NCI-H2227 (cell line): ENCODE data around the gene CYTH4.
"Not testable (repeated sequence)": the region's sequence is repeated elsewhere in the genome, so short reads cannot be mapped to it uniquely, and the experiment has no call there.

Experiments used
- DNase-seq: peaks from one replicate; lab custom pipeline; 2025; ENCODE audit not compliant: unreplicated experiment; lab: John Stamatoyannopoulos, UW

CYTH4 gene

GRCh38 chr22:37325039-37325395, 42.7 kb downstream of the CYTH4 start:
- DNase-seq, result no peak

- DNase-seq, result no peak
Observed at GRCh38 chr22:37326726-37327125, 44.4 kb downstream of the CYTH4 start.

GRCh38 chr22:37328017-37328416, 45.7 kb downstream of the CYTH4 start:
- DNase-seq, result no peak

GRCh38 chr22:37328538-37329237, 46.4 kb downstream of the CYTH4 start:
- not testable (repeated sequence) for DNase-seq

- no peak for DNase-seq
Observed at GRCh38 chr22:37329238-37330140, 47.2 kb downstream of the CYTH4 start.

GRCh38 chr22:37330200-37331033, 48.1 kb downstream of the CYTH4 start:
- DNase-seq, result peak; percentile 90

GRCh38 chr22:37331034-37331428, 48.7 kb downstream of the CYTH4 start:
- DNase-seq, result no peak

GRCh38 chr22:37331856-37332536, 49.7 kb downstream of the CYTH4 start:
- DNase-seq, result no peak

GRCh38 chr22:37333724-37334460, 51.6 kb downstream of the CYTH4 start:
- no peak for DNase-seq

- DNase-seq, result no peak
Observed at GRCh38 chr22:37334461-37334858, 52.2 kb downstream of the CYTH4 start.

GRCh38 chr22:37334859-37335805, 52.8 kb downstream of the CYTH4 start:
- no peak for DNase-seq

GRCh38 chr22:37335806-37336199, 53.5 kb downstream of the CYTH4 start:
- DNase-seq, result no peak

GRCh38 chr22:37336579-37336978, 54.3 kb downstream of the CYTH4 start:
- DNase-seq, result no peak

GRCh38 chr22:37337204-37337943, 55.1 kb downstream of the CYTH4 start:
- no peak for DNase-seq

GRCh38 chr22:37338539-37339246, 56.4 kb downstream of the CYTH4 start:
- no peak for DNase-seq

GRCh38 chr22:37340331-37341262, 58.3 kb downstream of the CYTH4 start:
- DNase-seq, result peak; percentile 71

GRCh38 chr22:37342065-37342464, 59.8 kb downstream of the CYTH4 start:
- DNase-seq, result no peak
